Neural cell (in vitro differentiated cells): ENCODE data around the gene NCKAP5. TPM values are rescaled to one million over a fixed set of nuclear protein-coding genes. Genes with fewer than 3 reads are reported as not detected.

ENCODE experiments used
- H2AFZ ChIP-seq: fragments of 200-600, 300-800 bp; sonication (generic), shearing (Covaris generic); 2 replicates; pipeline ENCODE4 v1.6.0; 2014; ENCODE audit warnings: low read depth, mild to moderate bottlenecking, antibody characterized with exemption, low read length, moderate library complexity
- H3F3A ChIP-seq: fragments of 200-600 bp; shearing (Covaris generic); 2 replicates; pipeline ENCODE4 v1.6.1; 2016; ENCODE audit warnings: mild to moderate bottlenecking, moderate library complexity, mixed read lengths, antibody characterized with exemption, low read length; ENCODE audit not compliant: insufficient read depth, poor library complexity, severe bottlenecking
- H3K27ac ChIP-seq: fragments of 200-600, 300-800 bp; sonication (generic), shearing (Covaris generic); 2 replicates; pipeline ENCODE4 v1.5.1; 2014; ENCODE audit warnings: mild to moderate bottlenecking, low read length, moderate library complexity
- H3K27me3 ChIP-seq: fragments of 300-800, 200-600 bp; sonication (generic), shearing (Covaris generic); 2 replicates; pipeline ENCODE4 v1.6.0; 2014; ENCODE audit warnings: mild to moderate bottlenecking, low read depth, low read length, moderate library complexity; ENCODE audit not compliant: insufficient read depth
- H3K36me3 ChIP-seq: fragments of 300-800, 200-600 bp; sonication (generic), shearing (Covaris generic); 2 replicates; pipeline ENCODE4 v1.5.1; 2014; ENCODE audit warnings: mild to moderate bottlenecking, antibody characterized with exemption, low read length, moderate library complexity; ENCODE audit not compliant: insufficient read depth
- H3K4me2 ChIP-seq: fragments of 300-800, 200-600 bp; sonication (generic), shearing (Covaris generic); 2 replicates; pipeline ENCODE4 v1.6.0; 2014; ENCODE audit warnings: mild to moderate bottlenecking, low read length
- H3K4me3 ChIP-seq: fragments of 300-800, 200-600 bp; sonication (generic), shearing (Covaris generic); 2 replicates; pipeline ENCODE4 v1.5.1; 2014; ENCODE audit warnings: mild to moderate bottlenecking, low read length, moderate library complexity
- H3K79me2 ChIP-seq: fragments of 200-600 bp; shearing (Covaris generic); replicated peaks from 2 replicates; pipeline ENCODE4 v1.6.0; 2014; ENCODE audit warnings: mild to moderate bottlenecking, low read length, moderate library complexity; ENCODE audit not compliant: insufficient read depth
- H3K9ac ChIP-seq: fragments of 300-800, 200-600 bp; sonication (generic), shearing (Covaris generic); 2 replicates; pipeline ENCODE4 v1.6.1; 2016; ENCODE audit warnings: mild to moderate bottlenecking, low read length, mixed read lengths
- H3K9me2 ChIP-seq: fragments of 200-600 bp; shearing (Covaris generic); 2 replicates; pipeline ENCODE4 v1.6.1; 2016; ENCODE audit warnings: mild to moderate bottlenecking, low read length, mixed read lengths; ENCODE audit not compliant: insufficient read depth
- H3K9me3 ChIP-seq: fragments of 200-600, 300-800 bp; sonication (generic), shearing (Covaris generic); 2 replicates; pipeline ENCODE4 v1.6.1; 2016; ENCODE audit warnings: mild to moderate bottlenecking, mixed run types, low read length, moderate library complexity, mixed read lengths
- H4K20me1 ChIP-seq: fragments of 200-600 bp; shearing (Covaris generic); 2 replicates; pipeline ENCODE4 v1.6.1; 2016; ENCODE audit warnings: mild to moderate bottlenecking, mixed run types; ENCODE audit not compliant: insufficient read depth
- CTCF ChIP-seq: fragments of 450-650 bp; IDR thresholded peaks from 2 replicates; pipeline ENCODE4 v1.5.1; 2014; ENCODE audit warnings: antibody characterized with exemption, mild to moderate bottlenecking, moderate library complexity; ENCODE audit not compliant: poor library complexity, severe bottlenecking
- EP300 ChIP-seq: fragments of 450-650 bp; conservative IDR thresholded peaks from 2 replicates; pipeline ENCODE4 v1.6.1; 2014; ENCODE audit warnings: antibody characterized with exemption, mild to moderate bottlenecking, moderate library complexity; ENCODE audit not compliant: poor library complexity, severe bottlenecking
- EZH2 ChIP-seq: fragments of 200-600, 300-800 bp; shearing (Covaris generic), sonication (generic); IDR thresholded peaks from 2 replicates; pipeline ENCODE4 v1.6.1; 2014; ENCODE audit warnings: antibody characterized with exemption, low read length, borderline replicate concordance, mild to moderate bottlenecking; ENCODE audit not compliant: insufficient read depth, poor library complexity, severe bottlenecking
- MXI1 ChIP-seq: fragments of 450-650 bp; conservative IDR thresholded peaks from 2 replicates; pipeline ENCODE4 v1.6.1; 2014; ENCODE audit warnings: antibody characterized with exemption, mild to moderate bottlenecking; ENCODE audit not compliant: poor library complexity, severe bottlenecking
- POLR2AphosphoS5 ChIP-seq: IDR thresholded peaks from 2 replicates; pipeline ENCODE4 v1.6.1; 2012
- RAD21 ChIP-seq: fragments of 450-650 bp; conservative IDR thresholded peaks from 2 replicates; pipeline ENCODE4 v1.6.1; 2014; ENCODE audit warnings: antibody characterized with exemption, mild to moderate bottlenecking, moderate library complexity
- REST ChIP-seq: IDR thresholded peaks from 2 replicates; pipeline ENCODE4 v1.6.1; 2012; ENCODE audit warnings: borderline replicate concordance
- SMC3 ChIP-seq: fragments of 450-650 bp; conservative IDR thresholded peaks from 2 replicates; pipeline ENCODE4 v1.6.1; 2014; ENCODE audit warnings: antibody characterized with exemption, mild to moderate bottlenecking, moderate library complexity; ENCODE audit not compliant: poor library complexity
- TAF1 ChIP-seq: IDR thresholded peaks from 2 replicates; pipeline ENCODE4 v1.6.1; 2012; ENCODE audit warnings: low read depth
- polyA plus RNA-seq: library from polyadenylated mRNA; depleted of rRNA; stranded (reverse); fragments of >200 nt; gene quantifications from 2 replicates; pipeline ENCODE4 v1.2.3, GENCODE V29; 2014

NCKAP5 gene
- polyA plus RNA-seq, 1 donor from 2014 or later: 2.4 TPM

GRCh38 chr2:133247631-133248030 is 320.6 kb downstream of the NCKAP5 start:
- H3K9me3 ChIP-seq: no peaks in the 10 kb centered on the region
- H2AFZ ChIP-seq: no peak overlapping the region
- H3K79me2 ChIP-seq: no peaks in the 10 kb centered on the region
- H3K4me3 ChIP-seq: no peak overlapping the region
- no peak overlapping the region for H3K4me2 ChIP-seq
- no peak overlapping the region for H3K9ac ChIP-seq
- no peaks in the 10 kb centered on the region for H3K27me3 ChIP-seq
- H3K9me2 ChIP-seq: no peaks in the 10 kb centered on the region
- TF ChIP-seq EZH2 (no peak), EP300 (no peak), RAD21 (no peak), POLR2AphosphoS5 (no peak), MXI1 (no peak), TAF1 (no peak), SMC3 (no peak), REST (no peak), CTCF (no peak)
- no peaks in the 10 kb centered on the region for H3K36me3 ChIP-seq
- no peak overlapping the region for H3K27ac ChIP-seq
- no peaks in the 10 kb centered on the region for H4K20me1 ChIP-seq
- H3F3A ChIP-seq: no peaks in the 10 kb centered on the region

- no peaks in the 10 kb centered on the region for H3K36me3 ChIP-seq
- no peaks in the 10 kb centered on the region for H3K27me3 ChIP-seq
- no peak overlapping the region for H2AFZ ChIP-seq
- no peaks in the 10 kb centered on the region for H4K20me1 ChIP-seq
- H3K4me2 ChIP-seq: no peak overlapping the region
- no peaks in the 10 kb centered on the region for H3F3A ChIP-seq
- H3K79me2 ChIP-seq: no peaks in the 10 kb centered on the region
- no peak overlapping the region for H3K27ac ChIP-seq
- no peak overlapping the region for H3K9ac ChIP-seq
- H3K9me2 ChIP-seq: no peaks in the 10 kb centered on the region
- H3K4me3 ChIP-seq: no peak overlapping the region
- no peaks in the 10 kb centered on the region for H3K9me3 ChIP-seq
- TF ChIP-seq POLR2AphosphoS5: no peak
- TF ChIP-seq CTCF: no peak
- no peak for TF ChIP-seq MXI1
- TF ChIP-seq REST: no peak
- TF ChIP-seq SMC3: no peak
- TF ChIP-seq EP300: no peak
- TF ChIP-seq TAF1: no peak
- TF ChIP-seq EZH2: no peak
- TF ChIP-seq RAD21: no peak
Observed at GRCh38 chr2:133241224-133241571, 327.1 kb downstream of the NCKAP5 start.
